Activated T-helper 1 cell treated with anti-CD3 and anti-CD28 coated beads, Interleukin-12 subunit alpha, Interleukin-12 subunit beta, Interleukin-2, Interleukin-4 antibody, amounts not matched to agents 30 ng/mL and 10 ng/mL and 1 ng/mL, durations not matched to agents 14 hours and 24 hours and 36 hours (primary cell): ENCODE measurements around the gene ZNF484. TPM values are rescaled to one million over a fixed set of nuclear protein-coding genes. Genes with fewer than 3 reads are reported as not detected.
"Not testable (repeated sequence)": the region's sequence is repeated elsewhere in the genome, so short reads cannot be mapped to it uniquely, and the experiment has no call there.

Experiments
- DNase-seq: peaks from one replicate; pipeline ENCODE4 v3.0.0; 2021; ENCODE audit warnings: low spot score
- H3K27ac Mint-ChIP-seq: one replicate; pipeline ENCODE4 v1.8.0; 2021; ENCODE audit warnings: mild to moderate bottlenecking, mixed read lengths
- H3K27me3 Mint-ChIP-seq: one replicate; pipeline ENCODE4 v1.8.0; 2022; ENCODE audit warnings: mild to moderate bottlenecking, moderate library complexity, mixed read lengths; ENCODE audit not compliant: insufficient read depth
- H3K36me3 Mint-ChIP-seq: one replicate; pipeline ENCODE4 v1.8.0; 2021; ENCODE audit warnings: low read depth, mixed read lengths
- H3K4me1 Mint-ChIP-seq: one replicate; pipeline ENCODE4 v1.8.0; 2021; ENCODE audit warnings: low read depth, mixed read lengths
- H3K4me3 Mint-ChIP-seq: one replicate; pipeline ENCODE4 v1.8.0; 2021; ENCODE audit warnings: mild to moderate bottlenecking, moderate library complexity, mixed read lengths
- H3K9me3 Mint-ChIP-seq: one replicate; pipeline ENCODE4 v1.8.0; 2021; ENCODE audit warnings: mixed read lengths
- intact Hi-C: fragments of 100-400 bp; cut with micrococcal nuclease; formaldehyde crosslinking; loops from one replicate; pipeline ENCODE4 v1.15.1; 2024
- total RNA-seq: library from RNA; stranded (reverse); gene quantifications from 2 replicates; pipeline ENCODE4 v1.2.3, GENCODE V29; 2022

Gene ZNF484
- total RNA-seq: 7.2 and 8.1 TPM in 2 replicates

GRCh38 chr9:92877531-92878430 lies at the start of gene ZNF484:
Gene ZNF484, minus strand, starts transcription at chr9:92878038. Its CDS starts 3,009 bp downstream, at chr9:92875029.
- DNase-seq: peak; percentile 92
- H3K27ac Mint-ChIP-seq: peak within 1 kb of the TSS; percentile 97
- H3K36me3 Mint-ChIP-seq: peaks cover 19% of the 10 kb centered on the region
- intact Hi-C loops: loop anchor here (1.0 to 10.0 kb wide), 8 partner anchors 85 to 760 kb away; partner anchors contain the start of genes CARD19, FAM120A, FAM120AOS and IPPK
- H3K4me3 Mint-ChIP-seq: peak within 1 kb of the TSS; percentile 92
- H3K9me3 Mint-ChIP-seq: no peaks in the 10 kb centered on the region
- H3K27me3 Mint-ChIP-seq: peaks cover 4% of the 10 kb centered on the region
- H3K4me1 Mint-ChIP-seq: peaks cover 46% of the 10 kb centered on the region

DNA sequence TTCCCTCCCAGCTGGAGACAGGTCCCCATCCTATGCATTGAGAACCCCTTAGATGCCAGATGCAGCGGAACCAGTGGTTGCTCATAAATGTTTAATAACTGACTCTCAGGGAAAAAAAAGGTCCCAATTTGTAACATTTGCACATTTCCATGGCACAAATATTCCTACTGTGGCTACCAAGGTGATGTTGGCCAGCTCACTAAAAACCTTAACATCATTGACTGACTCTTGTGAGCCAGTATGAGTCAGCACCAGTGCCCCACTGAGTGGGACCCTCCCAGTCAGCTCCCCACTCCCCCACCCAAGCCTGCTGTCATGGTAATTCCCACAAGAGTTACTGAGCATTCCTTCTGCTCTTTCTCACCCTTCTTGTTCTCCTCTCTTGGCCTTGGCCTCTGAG lies 42.6 kb upstream of the ZNF484 start:
- no peaks in the 10 kb centered on the region for H3K4me1 Mint-ChIP-seq
- no peaks in the 10 kb centered on the region for H3K36me3 Mint-ChIP-seq
- no peak for DNase-seq
- no peak overlapping the region for H3K4me3 Mint-ChIP-seq
- no peaks in the 10 kb centered on the region for H3K9me3 Mint-ChIP-seq
- H3K27me3 Mint-ChIP-seq: peaks cover 9% of the 10 kb centered on the region
- intact Hi-C loops: no loop called here
- H3K27ac Mint-ChIP-seq: no peak overlapping the region

GRCh38 chr9:92917176-92917800 lies 39.5 kb upstream of the ZNF484 start:
- H3K4me3 Mint-ChIP-seq: no peak overlapping the region
- no peak overlapping the region for H3K27ac Mint-ChIP-seq
- no peaks in the 10 kb centered on the region for H3K9me3 Mint-ChIP-seq
- H3K36me3 Mint-ChIP-seq: no peaks in the 10 kb centered on the region
- H3K4me1 Mint-ChIP-seq: no peaks in the 10 kb centered on the region
- no peak for DNase-seq
- peaks cover 23% of the 10 kb centered on the region for H3K27me3 Mint-ChIP-seq
- intact Hi-C loops: no loop called here

GRCh38 chr9:92911511-92912475 lies 34.0 kb upstream of the ZNF484 start:
- intact Hi-C loops: no loop called here
- Mint-ChIP-seq H3K4me3 (no peak overlapping the region), H3K27me3 (peaks cover 30% of the 10 kb centered on the region), H3K27ac (no peak overlapping the region), H3K4me1 (no peaks in the 10 kb centered on the region), H3K9me3 (no peaks in the 10 kb centered on the region), H3K36me3 (no peaks in the 10 kb centered on the region)
- DNase-seq: no peak

- H3K4me3 Mint-ChIP-seq, H3K27me3 Mint-ChIP-seq, H3K27ac Mint-ChIP-seq, DNase-seq, H3K36me3 Mint-ChIP-seq, H3K4me1 Mint-ChIP-seq, intact Hi-C loops, H3K9me3 Mint-ChIP-seq: not testable (repeated sequence)
Measured at GRCh38 chr9:92905137-92905536, 27.3 kb upstream of the ZNF484 start.

DNA sequence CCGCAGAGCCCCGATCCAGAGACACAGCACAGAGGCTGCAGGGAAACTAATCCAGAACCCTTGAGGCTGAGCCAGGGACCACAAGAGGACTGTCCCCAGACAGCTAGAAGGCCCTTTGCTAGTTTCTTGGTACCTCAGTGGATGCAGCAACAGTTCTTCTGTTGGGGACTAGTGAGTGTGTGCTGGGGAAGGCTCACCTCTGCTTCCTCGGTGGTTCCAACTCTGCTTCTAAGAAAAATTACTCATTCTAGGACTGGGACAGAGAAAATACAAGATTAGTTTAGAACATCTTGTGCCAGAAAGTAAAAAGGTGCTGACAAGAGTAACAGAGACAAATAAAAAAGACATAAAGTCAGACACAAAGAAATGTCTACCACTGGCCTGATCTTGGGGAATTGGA lies 19.5 kb upstream of the ZNF484 start:
- Mint-ChIP-seq H3K36me3 (peaks cover 2% of the 10 kb centered on the region), H3K9me3 (no peaks in the 10 kb centered on the region), H3K4me1 (peaks cover 9% of the 10 kb centered on the region), H3K27ac (no peak overlapping the region), H3K4me3 (no peak overlapping the region), H3K27me3 (peaks cover 5% of the 10 kb centered on the region)
- no peak for DNase-seq
- intact Hi-C loops: no loop called here

DNA sequence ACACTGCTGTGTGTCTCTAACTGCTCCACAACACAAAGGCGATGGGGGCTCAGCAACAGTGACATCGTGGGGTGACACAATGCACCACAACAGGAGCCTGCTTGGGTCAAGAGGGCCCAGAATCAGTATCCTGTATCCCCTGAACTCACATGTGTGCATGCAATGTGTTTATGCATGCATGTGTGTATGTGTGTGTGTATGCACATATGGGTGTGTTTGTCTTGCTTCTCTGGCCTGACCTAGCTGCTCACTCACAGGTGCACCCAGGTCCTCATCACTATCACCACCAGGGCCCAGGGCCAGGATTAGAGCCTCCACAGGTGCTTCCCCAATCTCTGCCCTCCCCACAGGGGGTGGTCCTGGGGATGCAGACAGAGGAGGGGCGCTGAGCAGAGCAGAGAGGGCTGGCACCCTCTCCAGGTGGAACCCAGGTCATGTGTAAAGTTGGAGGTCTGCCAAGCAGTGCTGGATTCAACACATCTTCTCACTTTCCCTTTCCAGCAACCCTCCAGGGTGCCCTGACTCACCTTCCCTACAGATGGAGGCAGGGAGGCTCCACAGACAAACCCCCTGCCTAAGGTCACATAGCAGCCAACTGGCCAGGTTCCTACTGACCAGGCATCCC lies 18.1 kb upstream of the ZNF484 start:
- Mint-ChIP-seq H3K4me3 (no peak overlapping the region), H3K36me3 (peaks cover 2% of the 10 kb centered on the region), H3K27ac (no peak overlapping the region), H3K9me3 (no peaks in the 10 kb centered on the region), H3K4me1 (peaks cover 9% of the 10 kb centered on the region), H3K27me3 (peaks cover 10% of the 10 kb centered on the region)
- intact Hi-C loops: no loop called here
- DNase-seq: no peak

DNA sequence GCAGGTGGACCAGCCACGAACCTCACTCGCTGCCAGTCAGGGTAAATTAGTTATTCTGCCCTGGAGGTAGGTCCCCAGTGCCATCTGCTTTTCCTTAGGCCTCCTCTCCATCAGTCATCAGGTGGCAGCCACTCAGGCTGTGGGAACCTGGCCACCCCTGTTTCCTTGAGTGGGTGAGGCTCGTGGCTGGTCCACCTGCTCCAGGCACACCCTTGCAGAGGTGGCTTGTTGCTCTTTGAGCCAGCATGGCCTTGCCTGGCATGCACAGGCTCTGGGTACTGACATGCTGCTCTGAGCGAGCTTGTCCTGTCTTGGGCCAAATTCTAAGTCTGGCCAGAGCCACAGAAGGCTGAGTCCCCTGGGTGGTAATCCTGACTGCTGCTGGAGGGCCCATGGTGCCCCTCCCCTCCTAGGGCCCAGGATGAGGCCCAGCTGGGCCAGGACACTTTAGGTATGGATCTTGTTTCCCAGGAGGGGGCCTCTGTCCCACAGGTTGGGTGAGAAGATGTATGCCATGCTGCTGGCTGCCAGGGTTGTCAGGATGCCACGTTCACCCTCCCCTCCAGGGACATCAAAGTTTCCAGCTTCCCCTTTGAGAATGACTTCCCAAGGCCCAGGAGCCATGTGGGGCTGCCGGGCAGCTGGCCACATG lies 17.0 kb upstream of the ZNF484 start:
- Mint-ChIP-seq H3K27ac (no peak overlapping the region), H3K27me3 (peaks cover 10% of the 10 kb centered on the region), H3K9me3 (no peaks in the 10 kb centered on the region), H3K4me1 (peaks cover 9% of the 10 kb centered on the region), H3K36me3 (peaks cover 2% of the 10 kb centered on the region), H3K4me3 (no peak overlapping the region)
- intact Hi-C loops: no loop called here
- no peak for DNase-seq

- H3K9me3 Mint-ChIP-seq, H3K36me3 Mint-ChIP-seq, DNase-seq, H3K27ac Mint-ChIP-seq, H3K4me1 Mint-ChIP-seq, H3K4me3 Mint-ChIP-seq, intact Hi-C loops: not testable (repeated sequence)
- H3K27me3 Mint-ChIP-seq: peaks cover 10% of the 10 kb centered on the region
Measured at GRCh38 chr9:92893916-92894610, 16.2 kb upstream of the ZNF484 start.

GRCh38 chr9:92892276-92892675 lies 14.4 kb upstream of the ZNF484 start:
- peaks cover 15% of the 10 kb centered on the region for H3K4me1 Mint-ChIP-seq
- DNase-seq, intact Hi-C loops, H3K9me3 Mint-ChIP-seq, H3K36me3 Mint-ChIP-seq, H3K4me3 Mint-ChIP-seq, H3K27ac Mint-ChIP-seq: not testable (repeated sequence)
- peaks cover 11% of the 10 kb centered on the region for H3K27me3 Mint-ChIP-seq

DNA sequence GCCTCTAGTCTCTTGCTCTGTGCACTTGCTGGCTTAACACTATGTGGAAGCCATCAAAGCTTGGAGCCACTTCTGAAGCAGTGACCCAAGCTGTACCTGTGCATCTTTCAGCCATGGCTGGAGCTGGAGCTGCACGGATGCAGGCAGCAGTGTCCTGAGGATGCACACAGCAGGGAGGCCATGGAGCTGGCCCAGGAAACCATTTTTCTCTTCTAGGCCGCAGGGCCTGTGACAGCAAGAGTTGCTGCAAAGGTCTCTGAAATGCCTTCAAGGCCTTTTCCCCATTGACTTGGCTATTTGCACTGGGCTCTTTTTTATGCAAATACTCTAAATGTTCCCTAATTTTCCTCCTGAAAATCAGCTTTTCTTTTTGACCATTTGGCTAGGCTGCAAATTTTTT lies 12.9 kb upstream of the ZNF484 start:
- Mint-ChIP-seq H3K4me3 (no peak overlapping the region), H3K27me3 (peaks cover 11% of the 10 kb centered on the region), H3K4me1 (peaks cover 13% of the 10 kb centered on the region), H3K36me3 (no peaks in the 10 kb centered on the region), H3K27ac (no peak overlapping the region), H3K9me3 (no peaks in the 10 kb centered on the region)
- intact Hi-C loops: no loop called here
- no peak for DNase-seq
